ENCODE results near the gene POLD1. TPM values are rescaled to one million over a fixed set of nuclear protein-coding genes. Genes with fewer than 3 reads are reported as not detected.

POLD1 gene
- total and polyA plus RNA-seq, 4 donors, result 7.5 to 57.1 (median 8.2) TPM

- no peak for TF ChIP-seq CTCF (IDR thresholded peaks at IDR 0.05; ENCODE audit: low read depth, low read length, missing input control)
Measured at GRCh38 chr19:50427318-50427925, 43.3 kb downstream of the POLD1 start (continued).

- peak overlapping the region in 1 of 2 donors; percentile 37 for H3K27ac ChIP-seq (ENCODE audit: low read depth in 1 of 2, low read length in 2 of 2)
Measured at GRCh38 chr19:50427997-50428425, 43.9 kb downstream of the POLD1 start.

More at GRCh38 chr19:50427997-50428425, 43.9 kb downstream of the POLD1 start:
- Histone ChIP-seq H3K4me3 (ENCODE audit: low read depth in 1 of 3, low read length in 3 of 3) (no peak overlapping the region), H3K36me3 (ENCODE audit: control insufficient read depth in 4 of 4, insufficient read depth in 3 of 4, low read depth in 1 of 4, low read length in 3 of 4) (no peaks in the 10 kb centered on the region), H3K4me1 (ENCODE audit: control insufficient read depth in 4 of 4, insufficient read depth in 4 of 4, low read length in 3 of 4) (peaks cover 2 to 9% (median 5%) of the 10 kb centered on the region in 4 donors), H3K9ac (ENCODE audit: low read depth in 1 of 2, low read length in 2 of 2) (no peak overlapping the region), H3K9me3 (ENCODE audit: control insufficient read depth in 4 of 4, low read length in 3 of 4) (no peaks in the 10 kb centered on the region), H3K27me3 (ENCODE audit: control insufficient read depth in 4 of 4, insufficient read depth in 4 of 4, low read length in 3 of 4) (peaks cover 0 to 5% (median 0%) of the 10 kb centered on the region in 4 donors)
- DNase-seq (ENCODE audit: low spot score), result no peak
- TF ChIP-seq RXRA (IDR thresholded peaks at IDR 0.05) (no peak), JUND (IDR thresholded peaks at IDR 0.05) (no peak), FOXA2 (IDR thresholded peaks at IDR 0.05) (no peak), GABPA (IDR thresholded peaks at IDR 0.05 in 1 of 2, conservative IDR thresholded peaks at IDR 0.05 in 1 of 2) (no peak), ZBTB33 (IDR thresholded peaks at IDR 0.05) (no peak), SP1 (IDR thresholded peaks at IDR 0.05) (no peak), HNF4A (conservative IDR thresholded peaks at IDR 0.05) (no peak), TAF1 (conservative IDR thresholded peaks at IDR 0.05) (no peak), NR2F2 (IDR thresholded peaks at IDR 0.05) (no peak), MAX (IDR thresholded peaks at IDR 0.05) (no peak), HNF4G (IDR thresholded peaks at IDR 0.05) (no peak), RAD21 (IDR thresholded peaks at IDR 0.05) (no peak), EGR1 (IDR thresholded peaks at IDR 0.05; ENCODE audit: low read depth in 2 of 2) (no peak), YY1 (IDR thresholded peaks at IDR 0.05) (no peak), CTCF (IDR thresholded peaks at IDR 0.05; ENCODE audit: low read depth, low read length, missing input control) (no peak), FOXA1 (IDR thresholded peaks at IDR 0.05) (no peak)
- TF ChIP-seq, protein P1, sequence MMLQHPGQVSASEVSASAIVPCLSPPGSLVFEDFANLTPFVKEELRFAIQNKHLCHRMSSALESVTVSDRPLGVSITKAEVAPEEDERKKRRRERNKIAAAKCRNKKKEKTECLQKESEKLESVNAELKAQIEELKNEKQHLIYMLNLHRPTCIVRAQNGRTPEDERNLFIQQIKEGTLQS (IDR thresholded peaks at IDR 0.05), result no peak
- TF ChIP-seq, protein P2, sequence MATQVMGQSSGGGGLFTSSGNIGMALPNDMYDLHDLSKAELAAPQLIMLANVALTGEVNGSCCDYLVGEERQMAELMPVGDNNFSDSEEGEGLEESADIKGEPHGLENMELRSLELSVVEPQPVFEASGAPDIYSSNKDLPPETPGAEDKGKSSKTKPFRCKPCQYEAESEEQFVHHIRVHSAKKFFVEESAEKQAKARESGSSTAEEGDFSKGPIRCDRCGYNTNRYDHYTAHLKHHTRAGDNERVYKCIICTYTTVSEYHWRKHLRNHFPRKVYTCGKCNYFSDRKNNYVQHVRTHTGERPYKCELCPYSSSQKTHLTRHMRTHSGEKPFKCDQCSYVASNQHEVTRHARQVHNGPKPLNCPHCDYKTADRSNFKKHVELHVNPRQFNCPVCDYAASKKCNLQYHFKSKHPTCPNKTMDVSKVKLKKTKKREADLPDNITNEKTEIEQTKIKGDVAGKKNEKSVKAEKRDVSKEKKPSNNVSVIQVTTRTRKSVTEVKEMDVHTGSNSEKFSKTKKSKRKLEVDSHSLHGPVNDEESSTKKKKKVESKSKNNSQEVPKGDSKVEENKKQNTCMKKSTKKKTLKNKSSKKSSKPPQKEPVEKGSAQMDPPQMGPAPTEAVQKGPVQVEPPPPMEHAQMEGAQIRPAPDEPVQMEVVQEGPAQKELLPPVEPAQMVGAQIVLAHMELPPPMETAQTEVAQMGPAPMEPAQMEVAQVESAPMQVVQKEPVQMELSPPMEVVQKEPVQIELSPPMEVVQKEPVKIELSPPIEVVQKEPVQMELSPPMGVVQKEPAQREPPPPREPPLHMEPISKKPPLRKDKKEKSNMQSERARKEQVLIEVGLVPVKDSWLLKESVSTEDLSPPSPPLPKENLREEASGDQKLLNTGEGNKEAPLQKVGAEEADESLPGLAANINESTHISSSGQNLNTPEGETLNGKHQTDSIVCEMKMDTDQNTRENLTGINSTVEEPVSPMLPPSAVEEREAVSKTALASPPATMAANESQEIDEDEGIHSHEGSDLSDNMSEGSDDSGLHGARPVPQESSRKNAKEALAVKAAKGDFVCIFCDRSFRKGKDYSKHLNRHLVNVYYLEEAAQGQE (IDR thresholded peaks at IDR 0.05), result no peak
- 18% methylated on average over 38 of the region's 38 CpGs for WGBS

Measured in liver (tissue), 9 donors.